ENCODE data around the gene CA5A. TPM values are rescaled to one million over a fixed set of nuclear protein-coding genes. Genes with fewer than 3 reads are reported as not detected.
A peak's percentile ranks its signal among the peaks of the same experiment; 100 is the strongest.
"Not testable (repeated sequence)": the region's sequence is repeated elsewhere in the genome, so short reads cannot be mapped to it uniquely, and the experiment has no call there.

The CA5A gene
- total RNA-seq, 1 donor from 2014 or later: not detected

DNA sequence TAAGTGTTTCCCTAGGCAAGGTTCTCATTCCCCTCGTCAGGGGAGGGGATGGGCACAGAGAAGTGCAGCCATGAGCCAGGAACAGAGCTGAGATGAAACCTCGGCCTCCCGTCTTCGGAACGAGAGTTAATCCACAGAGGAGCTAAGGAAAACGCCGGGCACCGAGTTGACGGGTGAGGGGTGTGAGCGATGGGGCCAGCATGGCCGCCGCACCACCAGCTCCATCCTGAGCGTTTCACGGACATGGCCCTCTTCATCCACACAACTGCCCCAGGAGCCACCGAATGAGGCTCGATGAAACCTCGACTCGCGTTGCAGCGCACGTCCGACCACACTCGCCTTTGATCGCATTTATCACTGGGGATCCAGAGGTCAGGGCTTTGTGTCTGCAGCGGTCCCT is 21.5 kb downstream of the CA5A start:
- H3K27me3 Mint-ChIP-seq (ENCODE audit: low read depth, unreplicated experiment): peaks cover 37% of the 10 kb centered on the region
- Histone ChIP-seq H3K36me3 (ENCODE audit: insufficient read depth, low read length) (no peaks in the 10 kb centered on the region), H3K4me3 (ENCODE audit: insufficient read depth, low read depth, low read length) (no peak overlapping the region), H3K79me2 (ENCODE audit: insufficient read depth, low read length) (no peaks in the 10 kb centered on the region), H4K20me1 (ENCODE audit: insufficient read depth, low read length) (no peaks in the 10 kb centered on the region), H3K27me3 (ENCODE audit: insufficient read depth, low read length) (no peaks in the 10 kb centered on the region), H3K9ac (ENCODE audit: low read length) (no peak overlapping the region), H3K9me3 (ENCODE audit: insufficient read depth, low read depth, low read length) (no peaks in the 10 kb centered on the region), H3K27ac (ENCODE audit: low read depth, low read length) (no peak overlapping the region), H3K4me2 (ENCODE audit: low read length) (no peak overlapping the region), H2AFZ (ENCODE audit: low read depth, low read length) (no peak overlapping the region), H3K4me1 (ENCODE audit: insufficient read depth, low read length) (no peaks in the 10 kb centered on the region)
- no peak for FAIRE-seq
- H3K9me3 Mint-ChIP-seq (ENCODE audit: unreplicated experiment): no peaks in the 10 kb centered on the region
- H3K4me1 Mint-ChIP-seq (ENCODE audit: low read depth, unreplicated experiment): peaks cover 4% of the 10 kb centered on the region
- no peaks in the 10 kb centered on the region for H3K36me3 Mint-ChIP-seq (ENCODE audit: low read depth, unreplicated experiment)
- no peak overlapping the region for H3K27ac Mint-ChIP-seq (ENCODE audit: unreplicated experiment)
- TF ChIP-seq CTCF (IDR thresholded peaks at IDR 0.05; ENCODE audit: insufficient read depth, low read depth, low read length): no peak
- TF ChIP-seq EZH2 (IDR thresholded peaks at IDR 0.05; ENCODE audit: insufficient read depth, low read length): no peak
- no peak for DNase-seq (ENCODE audit: low read depth)
- H3K4me3 Mint-ChIP-seq (ENCODE audit: unreplicated experiment): no peak overlapping the region

GRCh38 chr16:87914021-87914725 is 22.2 kb downstream of the CA5A start:
- H3K79me2 ChIP-seq (ENCODE audit: insufficient read depth, low read length); H3K9ac ChIP-seq (ENCODE audit: low read length); H3K4me3 Mint-ChIP-seq (ENCODE audit: unreplicated experiment); H3K36me3 Mint-ChIP-seq (ENCODE audit: low read depth, unreplicated experiment); FAIRE-seq; H3K27ac Mint-ChIP-seq (ENCODE audit: unreplicated experiment); H3K4me3 ChIP-seq (ENCODE audit: insufficient read depth, low read depth, low read length); H3K4me1 ChIP-seq (ENCODE audit: insufficient read depth, low read length); DNase-seq (ENCODE audit: low read depth); H2AFZ ChIP-seq (ENCODE audit: low read depth, low read length); H3K27me3 ChIP-seq (ENCODE audit: insufficient read depth, low read length); H3K4me1 Mint-ChIP-seq (ENCODE audit: low read depth, unreplicated experiment); H3K36me3 ChIP-seq (ENCODE audit: insufficient read depth, low read length); H4K20me1 ChIP-seq (ENCODE audit: insufficient read depth, low read length); H3K27ac ChIP-seq (ENCODE audit: low read depth, low read length); H3K9me3 Mint-ChIP-seq (ENCODE audit: unreplicated experiment); H3K4me2 ChIP-seq (ENCODE audit: low read length); H3K9me3 ChIP-seq (ENCODE audit: insufficient read depth, low read depth, low read length): not testable (repeated sequence)
- H3K27me3 Mint-ChIP-seq (ENCODE audit: low read depth, unreplicated experiment): peaks cover 42% of the 10 kb centered on the region

- H3K4me1 Mint-ChIP-seq (ENCODE audit: low read depth, unreplicated experiment); H3K4me3 ChIP-seq (ENCODE audit: insufficient read depth, low read depth, low read length); H3K4me3 Mint-ChIP-seq (ENCODE audit: unreplicated experiment); H3K79me2 ChIP-seq (ENCODE audit: insufficient read depth, low read length); H3K36me3 ChIP-seq (ENCODE audit: insufficient read depth, low read length); H4K20me1 ChIP-seq (ENCODE audit: insufficient read depth, low read length); H3K27me3 ChIP-seq (ENCODE audit: insufficient read depth, low read length); H2AFZ ChIP-seq (ENCODE audit: low read depth, low read length); H3K4me2 ChIP-seq (ENCODE audit: low read length); H3K27ac ChIP-seq (ENCODE audit: low read depth, low read length); FAIRE-seq; H3K9me3 ChIP-seq (ENCODE audit: insufficient read depth, low read depth, low read length); H3K9ac ChIP-seq (ENCODE audit: low read length); H3K9me3 Mint-ChIP-seq (ENCODE audit: unreplicated experiment); H3K4me1 ChIP-seq (ENCODE audit: insufficient read depth, low read length); H3K27ac Mint-ChIP-seq (ENCODE audit: unreplicated experiment); H3K36me3 Mint-ChIP-seq (ENCODE audit: low read depth, unreplicated experiment); DNase-seq (ENCODE audit: low read depth): not testable (repeated sequence)
- peaks cover 42% of the 10 kb centered on the region for H3K27me3 Mint-ChIP-seq (ENCODE audit: low read depth, unreplicated experiment)
Observed at GRCh38 chr16:87912691-87913090, 23.6 kb downstream of the CA5A start.

GRCh38 chr16:87911106-87911763 is 25.1 kb downstream of the CA5A start:
- H3K36me3 ChIP-seq (ENCODE audit: insufficient read depth, low read length); H3K27me3 ChIP-seq (ENCODE audit: insufficient read depth, low read length); H2AFZ ChIP-seq (ENCODE audit: low read depth, low read length); H3K9me3 Mint-ChIP-seq (ENCODE audit: unreplicated experiment); H3K4me1 ChIP-seq (ENCODE audit: insufficient read depth, low read length); H3K9ac ChIP-seq (ENCODE audit: low read length); H3K79me2 ChIP-seq (ENCODE audit: insufficient read depth, low read length); H3K4me3 ChIP-seq (ENCODE audit: insufficient read depth, low read depth, low read length); H3K27ac Mint-ChIP-seq (ENCODE audit: unreplicated experiment); H3K9me3 ChIP-seq (ENCODE audit: insufficient read depth, low read depth, low read length); H4K20me1 ChIP-seq (ENCODE audit: insufficient read depth, low read length); FAIRE-seq; H3K36me3 Mint-ChIP-seq (ENCODE audit: low read depth, unreplicated experiment); H3K4me2 ChIP-seq (ENCODE audit: low read length); H3K4me3 Mint-ChIP-seq (ENCODE audit: unreplicated experiment); H3K4me1 Mint-ChIP-seq (ENCODE audit: low read depth, unreplicated experiment); H3K27ac ChIP-seq (ENCODE audit: low read depth, low read length): not testable (repeated sequence)
- DNase-seq (ENCODE audit: low read depth): peak; percentile 48
- peaks cover 43% of the 10 kb centered on the region for H3K27me3 Mint-ChIP-seq (ENCODE audit: low read depth, unreplicated experiment)
